ENCODE measurements around the gene EFNA5. TPM values are rescaled to one million over a fixed set of nuclear protein-coding genes. Genes with fewer than 3 reads are reported as not detected.

Gene EFNA5
- total RNA-seq, 1 experiment from 2014 or later = 0.22 TPM

DNA sequence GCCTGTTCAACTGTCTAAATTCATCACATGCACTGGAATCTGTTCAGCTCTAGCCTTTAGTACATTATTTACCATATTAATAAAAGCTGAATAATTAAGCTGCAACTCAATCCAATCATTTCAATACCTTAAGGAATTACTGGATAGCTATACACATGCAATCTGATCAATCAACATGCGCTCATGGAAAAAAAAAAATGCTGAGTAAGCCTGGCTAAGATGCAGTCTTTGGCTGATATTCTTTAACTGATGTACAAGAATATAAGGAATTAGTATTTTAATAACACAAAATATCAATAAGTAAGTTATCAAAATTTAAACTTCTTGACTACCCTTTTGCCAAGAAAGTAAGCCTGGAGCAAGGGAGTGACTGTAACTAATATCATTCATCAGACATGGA, 15.9 kb downstream of the EFNA5 start:
- ChIA-PET CTCF (interaction anchor here (1.6 kb wide), 1 partner anchor 83 kb away, joined by 4 read pairs; no protein-coding TSS in a partner anchor), POLR2A (no interaction called here)
- no peaks in the 10 kb centered on the region for H3K9me3 ChIP-seq (ENCODE audit: control insufficient read depth in 1 of 2, insufficient read depth in 1 of 2, low read depth in 1 of 2, low read length in 2 of 2)

DNA sequence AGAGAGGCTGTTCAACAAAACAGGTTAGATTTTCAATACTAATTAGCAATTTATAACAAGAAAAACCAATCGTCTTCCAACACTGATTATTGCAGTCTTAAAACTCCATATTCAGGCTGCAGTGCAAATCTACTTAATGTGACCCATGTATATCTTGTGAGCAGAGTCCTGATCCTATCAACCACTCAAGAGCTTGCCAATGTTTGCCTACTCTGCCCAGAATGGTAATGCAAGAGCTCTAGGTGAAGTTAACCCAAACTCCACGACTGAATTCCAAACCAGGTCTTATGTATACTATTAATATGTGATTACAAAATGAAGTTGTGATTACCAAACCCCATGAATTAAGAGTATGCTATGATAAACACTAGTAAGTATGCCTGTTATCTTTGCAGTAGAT, 17.1 kb downstream of the EFNA5 start:
- intact Hi-C loops (cut with micrococcal nuclease) = no loop called here
- POLR2A ChIA-PET = no interaction called here
- BruUV-seq (replicated peaks) = no TSS peak
- TF ChIP-seq, protein P1, sequence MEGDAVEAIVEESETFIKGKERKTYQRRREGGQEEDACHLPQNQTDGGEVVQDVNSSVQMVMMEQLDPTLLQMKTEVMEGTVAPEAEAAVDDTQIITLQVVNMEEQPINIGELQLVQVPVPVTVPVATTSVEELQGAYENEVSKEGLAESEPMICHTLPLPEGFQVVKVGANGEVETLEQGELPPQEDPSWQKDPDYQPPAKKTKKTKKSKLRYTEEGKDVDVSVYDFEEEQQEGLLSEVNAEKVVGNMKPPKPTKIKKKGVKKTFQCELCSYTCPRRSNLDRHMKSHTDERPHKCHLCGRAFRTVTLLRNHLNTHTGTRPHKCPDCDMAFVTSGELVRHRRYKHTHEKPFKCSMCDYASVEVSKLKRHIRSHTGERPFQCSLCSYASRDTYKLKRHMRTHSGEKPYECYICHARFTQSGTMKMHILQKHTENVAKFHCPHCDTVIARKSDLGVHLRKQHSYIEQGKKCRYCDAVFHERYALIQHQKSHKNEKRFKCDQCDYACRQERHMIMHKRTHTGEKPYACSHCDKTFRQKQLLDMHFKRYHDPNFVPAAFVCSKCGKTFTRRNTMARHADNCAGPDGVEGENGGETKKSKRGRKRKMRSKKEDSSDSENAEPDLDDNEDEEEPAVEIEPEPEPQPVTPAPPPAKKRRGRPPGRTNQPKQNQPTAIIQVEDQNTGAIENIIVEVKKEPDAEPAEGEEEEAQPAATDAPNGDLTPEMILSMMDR (IDR thresholded peaks at IDR 0.05 in 2 of 3, conservative IDR thresholded peaks at IDR 0.05 in 1 of 3; ENCODE audit: borderline replicate concordance in 1 of 3, insufficient read depth in 1 of 3, low read depth in 2 of 3, low read length in 2 of 3) = no peak
- TF ChIP-seq, protein P2, sequence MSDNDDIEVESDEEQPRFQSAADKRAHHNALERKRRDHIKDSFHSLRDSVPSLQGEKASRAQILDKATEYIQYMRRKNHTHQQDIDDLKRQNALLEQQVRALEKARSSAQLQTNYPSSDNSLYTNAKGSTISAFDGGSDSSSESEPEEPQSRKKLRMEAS (IDR thresholded peaks at IDR 0.05) = no peak
- TF ChIP-seq EGR1 (IDR thresholded peaks at IDR 0.05; ENCODE audit: low read depth) (no peak), POLR2A (IDR thresholded peaks at IDR 0.05; ENCODE audit: borderline replicate concordance, extremely low read depth, insufficient read depth, insufficient read length) (no peak), TCF7L2 (IDR thresholded peaks at IDR 0.05; ENCODE audit: borderline replicate concordance, extremely low read depth, insufficient read depth, insufficient read length) (no peak), CBX3 (IDR thresholded peaks at IDR 0.05; ENCODE audit: low read depth) (no peak), SIN3A (IDR thresholded peaks at IDR 0.05; ENCODE audit: low read depth) (no peak), EZH2 (IDR thresholded peaks at IDR 0.05) (no peak), SP1 (IDR thresholded peaks at IDR 0.05; ENCODE audit: low read depth) (no peak), EZH2phosphoT487 (IDR thresholded peaks at IDR 0.05; ENCODE audit: borderline replicate concordance) (no peak), ZFX (IDR thresholded peaks at IDR 0.05) (no peak), CEBPB (IDR thresholded peaks at IDR 0.05; ENCODE audit: low read depth) (no peak), RAD21 (IDR thresholded peaks at IDR 0.05; ENCODE audit: low read depth) (no peak), FOSL1 (IDR thresholded peaks at IDR 0.05; ENCODE audit: low read depth) (no peak)

More for the DNA sequence above, 15.9 kb downstream of the EFNA5 start:
- H3K4me2 ChIP-seq (ENCODE audit: low read length) = no peak overlapping the region
- RAD21 ChIA-PET (ENCODE audit: low non-redundant PET in 1 of 2, low total read pairs in 2 of 2, uncharacterized antibody in 2 of 2, unreplicated experiment in 2 of 2) = no interaction called here
- no peak overlapping the region for H3K27ac ChIP-seq (ENCODE audit: low read depth, low read length)
- no peak overlapping the region for H3K4me3 ChIP-seq (replicated peaks in 1 of 2; ENCODE audit: low read depth in 1 of 2, low read length in 2 of 2)
- intact Hi-C loops (cut with micrococcal nuclease) = no loop called here
- ATAC-seq = no peak
- no peak for TF ChIP-seq YY1 (IDR thresholded peaks at IDR 0.05; ENCODE audit: extremely low read depth, insufficient replicate concordance, low read depth, low read length)
- TF ChIP-seq, protein P3, sequence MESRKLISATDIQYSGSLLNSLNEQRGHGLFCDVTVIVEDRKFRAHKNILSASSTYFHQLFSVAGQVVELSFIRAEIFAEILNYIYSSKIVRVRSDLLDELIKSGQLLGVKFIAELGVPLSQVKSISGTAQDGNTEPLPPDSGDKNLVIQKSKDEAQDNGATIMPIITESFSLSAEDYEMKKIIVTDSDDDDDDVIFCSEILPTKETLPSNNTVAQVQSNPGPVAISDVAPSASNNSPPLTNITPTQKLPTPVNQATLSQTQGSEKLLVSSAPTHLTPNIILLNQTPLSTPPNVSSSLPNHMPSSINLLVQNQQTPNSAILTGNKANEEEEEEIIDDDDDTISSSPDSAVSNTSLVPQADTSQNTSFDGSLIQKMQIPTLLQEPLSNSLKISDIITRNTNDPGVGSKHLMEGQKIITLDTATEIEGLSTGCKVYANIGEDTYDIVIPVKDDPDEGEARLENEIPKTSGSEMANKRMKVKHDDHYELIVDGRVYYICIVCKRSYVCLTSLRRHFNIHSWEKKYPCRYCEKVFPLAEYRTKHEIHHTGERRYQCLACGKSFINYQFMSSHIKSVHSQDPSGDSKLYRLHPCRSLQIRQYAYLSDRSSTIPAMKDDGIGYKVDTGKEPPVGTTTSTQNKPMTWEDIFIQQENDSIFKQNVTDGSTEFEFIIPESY (IDR thresholded peaks at IDR 0.05; ENCODE audit: extremely low read depth, insufficient replicate concordance, low read length) = no peak
- no peak for TF ChIP-seq POLR2AphosphoS5 (IDR thresholded peaks at IDR 0.05; ENCODE audit: low read depth, low read length)
- no peaks in the 10 kb centered on the region for H3K9me2 ChIP-seq (ENCODE audit: insufficient read depth)
- H2AFZ ChIP-seq (ENCODE audit: low read depth, low read length, poor library complexity, severe bottlenecking) = no peak overlapping the region
- no peak overlapping the region for H3K9ac ChIP-seq (ENCODE audit: low read length)
- no peak for DNase-seq (ENCODE audit: low read depth, low spot score)
- H3K4me1 ChIP-seq (ENCODE audit: control insufficient read depth in 1 of 2, insufficient read depth in 2 of 2, low read length in 2 of 2) = no peaks in the 10 kb centered on the region
- no peaks in the 10 kb centered on the region for H3K79me2 ChIP-seq (ENCODE audit: insufficient read depth, low read length)
- no TSS peak for BruUV-seq (replicated peaks)
- no peaks in the 10 kb centered on the region for H3K36me3 ChIP-seq (ENCODE audit: control insufficient read depth in 1 of 2, insufficient read depth in 2 of 2, low read length in 2 of 2)
- no peaks in the 10 kb centered on the region for H4K20me1 ChIP-seq (ENCODE audit: insufficient read depth)
- no peaks in the 10 kb centered on the region for H3K27me3 ChIP-seq (ENCODE audit: insufficient read depth, low read length)

More for the DNA sequence above, 17.1 kb downstream of the EFNA5 start:
- DNase-seq (ENCODE audit: low read depth, low spot score) (no peak), ATAC-seq (no peak)
- H3K79me2 ChIP-seq (ENCODE audit: insufficient read depth, low read length) = no peaks in the 10 kb centered on the region
- no peaks in the 10 kb centered on the region for H3K27me3 ChIP-seq (ENCODE audit: insufficient read depth, low read length)
- H4K20me1 ChIP-seq (ENCODE audit: insufficient read depth) = no peaks in the 10 kb centered on the region
- H3K4me1 ChIP-seq (ENCODE audit: control insufficient read depth in 1 of 2, insufficient read depth in 2 of 2, low read length in 2 of 2) = no peaks in the 10 kb centered on the region
- no peaks in the 10 kb centered on the region for H3K9me2 ChIP-seq (ENCODE audit: insufficient read depth)
- no peak overlapping the region for H2AFZ ChIP-seq (ENCODE audit: low read depth, low read length, poor library complexity, severe bottlenecking)
- no peak overlapping the region for H3K4me2 ChIP-seq (ENCODE audit: low read length)
- RAD21 ChIA-PET (ENCODE audit: low non-redundant PET in 1 of 2, low total read pairs in 2 of 2, uncharacterized antibody in 2 of 2, unreplicated experiment in 2 of 2) = no interaction called here
- CTCF ChIA-PET = interaction anchor here (1.6 kb wide), 1 partner anchor 82 kb away, joined by 4 read pairs; no protein-coding TSS in a partner anchor
- H3K27ac ChIP-seq (ENCODE audit: low read depth, low read length) = no peak overlapping the region
- H3K4me3 ChIP-seq (replicated peaks in 1 of 2; ENCODE audit: low read depth in 1 of 2, low read length in 2 of 2) = no peak overlapping the region
- no peaks in the 10 kb centered on the region for H3K9me3 ChIP-seq (ENCODE audit: control insufficient read depth in 1 of 2, insufficient read depth in 1 of 2, low read depth in 1 of 2, low read length in 2 of 2)
- no peaks in the 10 kb centered on the region for H3K36me3 ChIP-seq (ENCODE audit: control insufficient read depth in 1 of 2, insufficient read depth in 2 of 2, low read length in 2 of 2)
- H3K9ac ChIP-seq (ENCODE audit: low read length) = no peak overlapping the region
